ENCODE measurements around the gene CCDC188. TPM values are rescaled to one million over a fixed set of nuclear protein-coding genes. Genes with fewer than 3 reads are reported as not detected.
A peak's percentile ranks its signal among the peaks of the same experiment; 100 is the strongest.

Gene CCDC188
- total and polyA plus RNA-seq, 9 of the 15 experiments (the other 6 are each of a cell fraction or from before 2014, with no cell fraction given): not detected

DNA sequence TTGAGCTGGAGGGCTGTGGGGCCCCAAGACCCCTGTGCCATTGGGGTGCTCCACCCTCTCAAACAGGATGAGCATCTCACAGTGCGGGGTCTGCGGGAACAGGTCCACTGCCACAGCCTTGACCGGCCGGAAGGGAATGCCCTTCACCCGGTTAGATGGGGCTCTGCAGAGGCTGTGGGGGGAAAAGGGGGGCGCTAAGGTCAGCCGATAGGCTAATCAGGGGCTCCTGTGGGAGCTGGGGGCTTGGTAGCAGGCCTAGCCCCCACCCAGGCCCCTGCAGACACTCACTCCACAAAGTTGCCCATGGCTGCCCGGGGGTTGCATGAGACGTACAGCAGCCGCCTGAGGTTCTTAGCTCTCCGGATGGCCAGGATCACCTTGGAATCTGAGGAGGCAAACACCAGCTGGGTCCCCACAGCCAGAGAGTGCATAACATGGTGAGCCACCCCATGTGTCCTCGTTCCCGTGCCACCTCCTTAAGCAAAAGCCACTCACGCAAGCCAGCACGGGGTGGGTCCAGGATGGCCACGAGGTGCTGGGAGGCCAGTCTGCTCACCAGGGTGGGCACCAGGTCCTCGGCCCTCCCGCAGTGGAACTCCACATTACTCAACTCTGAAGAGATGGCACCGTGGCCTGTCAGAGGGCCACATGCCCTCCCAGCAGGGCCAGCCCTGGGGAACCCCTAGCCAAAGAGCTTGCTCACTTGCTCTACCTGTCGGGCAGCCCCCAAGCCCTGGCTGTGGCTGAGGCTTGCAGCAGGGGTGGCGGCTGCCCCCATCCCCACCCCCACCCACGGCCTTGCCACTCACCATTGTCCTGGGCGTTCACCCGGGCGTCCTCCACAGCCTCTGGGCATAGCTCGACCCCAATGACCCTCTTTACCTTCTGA, 38.0 kb downstream of the CCDC188 start (continued):
- TF ChIP-seq, protein P1, sequence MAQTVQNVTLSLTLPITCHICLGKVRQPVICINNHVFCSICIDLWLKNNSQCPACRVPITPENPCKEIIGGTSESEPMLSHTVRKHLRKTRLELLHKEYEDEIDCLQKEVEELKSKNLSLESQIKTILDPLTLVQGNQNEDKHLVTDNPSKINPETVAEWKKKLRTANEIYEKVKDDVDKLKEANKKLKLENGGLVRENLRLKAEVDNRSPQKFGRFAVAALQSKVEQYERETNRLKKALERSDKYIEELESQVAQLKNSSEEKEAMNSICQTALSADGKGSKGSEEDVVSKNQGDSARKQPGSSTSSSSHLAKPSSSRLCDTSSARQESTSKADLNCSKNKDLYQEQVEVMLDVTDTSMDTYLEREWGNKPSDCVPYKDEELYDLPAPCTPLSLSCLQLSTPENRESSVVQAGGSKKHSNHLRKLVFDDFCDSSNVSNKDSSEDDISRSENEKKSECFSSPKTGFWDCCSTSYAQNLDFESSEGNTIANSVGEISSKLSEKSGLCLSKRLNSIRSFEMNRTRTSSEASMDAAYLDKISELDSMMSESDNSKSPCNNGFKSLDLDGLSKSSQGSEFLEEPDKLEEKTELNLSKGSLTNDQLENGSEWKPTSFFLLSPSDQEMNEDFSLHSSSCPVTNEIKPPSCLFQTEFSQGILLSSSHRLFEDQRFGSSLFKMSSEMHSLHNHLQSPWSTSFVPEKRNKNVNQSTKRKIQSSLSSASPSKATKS (CRISPR knock-in tag; IDR thresholded peaks at IDR 0.05): no peak
- TF ChIP-seq ELF2 (CRISPR knock-in tag; IDR thresholded peaks at IDR 0.05) (peak; percentile 34; the same call in 1 of the 2 replicates), ERF (CRISPR knock-in tag; IDR thresholded peaks at IDR 0.05) (peak; percentile 65; the same call in 1 of the 2 replicates), MIER1 (IDR thresholded peaks at IDR 0.05; ENCODE audit: low read depth) (no peak), ZNF696 (CRISPR knock-in tag; conservative IDR thresholded peaks at IDR 0.05) (no peak), ZFP1 (CRISPR knock-in tag; IDR thresholded peaks at IDR 0.05) (peak; percentile 1; the same call in 1 of the 2 replicates), ZNF445 (CRISPR knock-in tag; IDR thresholded peaks at IDR 0.05; ENCODE audit: low read depth) (no peak), RFX7 (CRISPR knock-in tag; IDR thresholded peaks at IDR 0.05) (0 out of 2 replicates have a peak, but pooled peaks have one; percentile 65), HNRNPH1 (optimal IDR thresholded peaks at IDR 0.05; ENCODE audit: low read depth, low read length) (no peak), NBN (IDR thresholded peaks at IDR 0.05; ENCODE audit: low read depth) (no peak), NELFE (IDR thresholded peaks at IDR 0.05; ENCODE audit: insufficient read depth, insufficient read length) (no peak), POLR2B (IDR thresholded peaks at IDR 0.05; ENCODE audit: low read depth, partially characterized antibody) (peak; percentile 57)
- TF ChIP-seq, protein P2, sequence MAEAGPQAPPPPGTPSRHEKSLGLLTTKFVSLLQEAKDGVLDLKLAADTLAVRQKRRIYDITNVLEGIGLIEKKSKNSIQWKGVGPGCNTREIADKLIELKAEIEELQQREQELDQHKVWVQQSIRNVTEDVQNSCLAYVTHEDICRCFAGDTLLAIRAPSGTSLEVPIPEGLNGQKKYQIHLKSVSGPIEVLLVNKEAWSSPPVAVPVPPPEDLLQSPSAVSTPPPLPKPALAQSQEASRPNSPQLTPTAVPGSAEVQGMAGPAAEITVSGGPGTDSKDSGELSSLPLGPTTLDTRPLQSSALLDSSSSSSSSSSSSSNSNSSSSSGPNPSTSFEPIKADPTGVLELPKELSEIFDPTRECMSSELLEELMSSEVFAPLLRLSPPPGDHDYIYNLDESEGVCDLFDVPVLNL (CRISPR knock-in tag; IDR thresholded peaks at IDR 0.05; ENCODE audit: low read depth): no peak
- TF ChIP-seq, protein P3, sequence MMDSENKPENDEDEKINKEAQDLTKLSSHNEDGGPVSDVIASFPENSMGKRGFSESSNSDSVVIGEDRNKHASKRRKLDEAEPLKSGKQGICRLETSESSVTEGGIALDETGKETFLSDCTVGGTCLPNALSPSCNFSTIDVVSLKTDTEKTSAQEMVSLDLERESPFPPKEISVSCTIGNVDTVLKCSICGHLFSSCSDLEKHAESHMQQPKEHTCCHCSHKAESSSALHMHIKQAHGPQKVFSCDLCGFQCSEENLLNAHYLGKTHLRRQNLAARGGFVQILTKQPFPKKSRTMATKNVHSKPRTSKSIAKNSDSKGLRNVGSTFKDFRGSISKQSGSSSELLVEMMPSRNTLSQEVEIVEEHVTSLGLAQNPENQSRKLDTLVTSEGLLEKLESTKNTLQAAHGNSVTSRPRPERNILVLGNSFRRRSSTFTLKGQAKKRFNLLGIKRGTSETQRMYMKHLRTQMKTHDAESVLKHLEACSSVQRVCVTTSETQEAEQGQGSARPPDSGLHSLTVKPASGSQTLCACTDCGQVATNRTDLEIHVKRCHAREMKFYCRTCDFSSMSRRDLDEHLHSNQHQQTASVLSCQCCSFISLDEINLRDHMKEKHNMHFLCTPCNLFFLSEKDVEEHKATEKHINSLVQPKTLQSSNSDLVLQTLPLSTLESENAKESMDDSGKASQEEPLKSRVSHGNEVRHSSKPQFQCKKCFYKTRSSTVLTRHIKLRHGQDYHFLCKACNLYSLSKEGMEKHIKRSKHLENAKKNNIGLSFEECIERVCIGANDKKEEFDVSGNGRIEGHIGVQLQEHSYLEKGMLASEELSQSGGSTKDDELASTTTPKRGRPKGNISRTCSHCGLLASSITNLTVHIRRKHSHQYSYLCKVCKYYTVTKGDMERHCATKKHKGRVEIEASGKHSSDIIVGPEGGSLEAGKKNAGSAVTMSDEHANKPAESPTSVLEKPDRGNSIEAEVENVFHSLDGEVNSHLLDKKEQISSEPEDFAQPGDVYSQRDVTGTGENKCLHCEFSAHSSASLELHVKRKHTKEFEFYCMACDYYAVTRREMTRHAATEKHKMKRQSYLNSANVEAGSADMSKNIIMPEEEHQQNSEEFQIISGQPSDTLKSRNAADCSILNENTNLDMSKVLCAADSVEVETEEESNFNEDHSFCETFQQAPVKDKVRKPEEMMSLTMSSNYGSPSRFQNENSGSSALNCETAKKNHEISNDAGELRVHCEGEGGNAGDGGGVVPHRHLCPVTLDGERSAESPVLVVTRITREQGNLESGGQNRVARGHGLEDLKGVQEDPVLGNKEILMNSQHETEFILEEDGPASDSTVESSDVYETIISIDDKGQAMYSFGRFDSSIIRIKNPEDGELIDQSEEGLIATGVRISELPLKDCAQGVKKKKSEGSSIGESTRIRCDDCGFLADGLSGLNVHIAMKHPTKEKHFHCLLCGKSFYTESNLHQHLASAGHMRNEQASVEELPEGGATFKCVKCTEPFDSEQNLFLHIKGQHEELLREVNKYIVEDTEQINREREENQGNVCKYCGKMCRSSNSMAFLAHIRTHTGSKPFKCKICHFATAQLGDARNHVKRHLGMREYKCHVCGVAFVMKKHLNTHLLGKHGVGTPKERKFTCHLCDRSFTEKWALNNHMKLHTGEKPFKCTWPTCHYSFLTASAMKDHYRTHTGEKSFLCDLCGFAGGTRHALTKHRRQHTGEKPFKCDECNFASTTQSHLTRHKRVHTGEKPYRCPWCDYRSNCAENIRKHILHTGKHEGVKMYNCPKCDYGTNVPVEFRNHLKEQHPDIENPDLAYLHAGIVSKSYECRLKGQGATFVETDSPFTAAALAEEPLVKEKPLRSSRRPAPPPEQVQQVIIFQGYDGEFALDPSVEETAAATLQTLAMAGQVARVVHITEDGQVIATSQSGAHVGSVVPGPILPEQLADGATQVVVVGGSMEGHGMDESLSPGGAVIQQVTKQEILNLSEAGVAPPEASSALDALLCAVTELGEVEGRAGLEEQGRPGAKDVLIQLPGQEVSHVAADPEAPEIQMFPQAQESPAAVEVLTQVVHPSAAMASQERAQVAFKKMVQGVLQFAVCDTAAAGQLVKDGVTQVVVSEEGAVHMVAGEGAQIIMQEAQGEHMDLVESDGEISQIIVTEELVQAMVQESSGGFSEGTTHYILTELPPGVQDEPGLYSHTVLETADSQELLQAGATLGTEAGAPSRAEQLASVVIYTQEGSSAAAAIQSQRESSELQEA (IDR thresholded peaks at IDR 0.05; ENCODE audit: low read depth): no peak
- TF ChIP-seq, protein P4, sequence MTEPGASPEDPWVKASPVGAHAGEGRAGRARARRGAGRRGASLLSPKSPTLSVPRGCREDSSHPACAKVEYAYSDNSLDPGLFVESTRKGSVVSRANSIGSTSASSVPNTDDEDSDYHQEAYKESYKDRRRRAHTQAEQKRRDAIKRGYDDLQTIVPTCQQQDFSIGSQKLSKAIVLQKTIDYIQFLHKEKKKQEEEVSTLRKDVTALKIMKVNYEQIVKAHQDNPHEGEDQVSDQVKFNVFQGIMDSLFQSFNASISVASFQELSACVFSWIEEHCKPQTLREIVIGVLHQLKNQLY (CRISPR knock-in tag; conservative IDR thresholded peaks at IDR 0.05): peak in 1 of 2 experiments; percentile 90; a peak in 2 of 4 replicates
